Mesodermal cell (in vitro differentiated cells): ENCODE data around the gene TIGD3.

Experiments used
- H3K27ac ChIP-seq: 2 replicates; pipeline ENCODE4 v1.7.0; 2013; ENCODE audit warnings: mild to moderate bottlenecking, low read depth, low read length, moderate library complexity; ENCODE audit not compliant: severe bottlenecking
- H3K36me3 ChIP-seq: 2 replicates; pipeline ENCODE4 v1.7.1; 2013; ENCODE audit warnings: mild to moderate bottlenecking, low read length, moderate library complexity; ENCODE audit not compliant: control insufficient read depth, insufficient read depth
- H3K4me1 ChIP-seq: one replicate; pipeline ENCODE4 v1.7.1; 2013; ENCODE audit warnings: mild to moderate bottlenecking, low read length; ENCODE audit not compliant: insufficient read depth, control insufficient read depth, poor library complexity, severe bottlenecking
- H3K4me3 ChIP-seq: 2 replicates; pipeline ENCODE4 v1.7.0; 2013; ENCODE audit warnings: low read length, control low read depth, mild to moderate bottlenecking; ENCODE audit not compliant: insufficient read depth, poor library complexity, severe bottlenecking; ENCODE audit errors: extremely low read depth
- H3K9me3 ChIP-seq: 2 replicates; pipeline ENCODE4 v1.7.1; 2013; ENCODE audit warnings: mild to moderate bottlenecking, low read length, moderate library complexity; ENCODE audit not compliant: control insufficient read depth
- WGBS, 2 experiments: methylation state at CpG; one replicate each; pipeline ENCODE4 v1.1.5; 2013; ENCODE audit warnings: missing lambda C conversion rate in 2 of 2; ENCODE audit not compliant: insufficient coverage in 2 of 2; 5-methylcytosine and 5-hydroxymethylcytosine counted together

TIGD3 gene

DNA sequence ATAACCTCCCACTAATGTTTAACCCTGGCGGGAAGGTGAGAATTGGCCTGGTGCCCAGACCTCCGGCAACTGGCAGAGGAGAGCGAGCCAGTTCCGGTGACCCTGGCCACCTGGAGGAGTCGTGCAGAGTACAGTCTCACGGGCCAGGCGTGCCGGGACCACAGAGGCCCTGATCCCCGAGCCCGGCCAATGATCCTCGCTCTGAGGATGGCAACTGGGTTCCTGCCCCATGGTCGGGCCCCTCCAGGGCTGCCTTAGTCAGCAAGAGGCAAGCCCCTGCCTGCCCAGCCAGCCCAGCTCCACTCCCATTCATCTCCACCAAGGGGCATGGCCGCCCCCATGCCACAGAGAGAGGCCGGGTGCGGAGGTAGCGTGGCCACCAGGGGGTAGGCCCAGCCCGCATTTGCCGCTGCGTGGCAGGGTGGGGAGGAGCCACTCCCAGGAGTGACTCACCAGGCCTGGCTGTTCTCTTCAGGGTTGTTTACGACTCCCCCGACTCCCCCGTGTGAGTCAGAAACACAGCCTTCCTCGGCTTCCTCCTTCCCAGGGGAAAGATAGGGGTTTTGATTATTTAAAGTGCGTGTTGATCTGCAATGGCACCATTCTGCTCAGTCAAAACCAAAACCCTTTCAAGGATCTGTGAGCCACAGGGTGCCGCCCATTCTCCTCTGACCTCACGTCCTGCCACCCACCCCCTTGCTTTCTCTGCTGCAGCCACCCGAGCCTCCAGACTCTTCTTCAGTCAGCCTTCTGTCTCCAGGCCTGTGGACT lies 27.7 kb downstream of the TIGD3 start, which contains the start of gene SLC25A45:
SLC25A45 (minus strand) TSS at position 614 of the 771 bp plus-strand sequence. CDS start 695 bp downstream, outside the sequence.
- Histone ChIP-seq H3K9me3 (no peaks in the 10 kb centered on the region), H3K4me3 (peak within 1 kb of the TSS; percentile 21), H3K4me1 (peaks cover 39% of the 10 kb centered on the region), H3K27ac (peak within 1 kb of the TSS; percentile 99), H3K36me3 (no peaks in the 10 kb centered on the region)
- 19 to 21% methylated on average over 17 to 23 of the region's 27 CpGs for WGBS, 2 experiments

DNA sequence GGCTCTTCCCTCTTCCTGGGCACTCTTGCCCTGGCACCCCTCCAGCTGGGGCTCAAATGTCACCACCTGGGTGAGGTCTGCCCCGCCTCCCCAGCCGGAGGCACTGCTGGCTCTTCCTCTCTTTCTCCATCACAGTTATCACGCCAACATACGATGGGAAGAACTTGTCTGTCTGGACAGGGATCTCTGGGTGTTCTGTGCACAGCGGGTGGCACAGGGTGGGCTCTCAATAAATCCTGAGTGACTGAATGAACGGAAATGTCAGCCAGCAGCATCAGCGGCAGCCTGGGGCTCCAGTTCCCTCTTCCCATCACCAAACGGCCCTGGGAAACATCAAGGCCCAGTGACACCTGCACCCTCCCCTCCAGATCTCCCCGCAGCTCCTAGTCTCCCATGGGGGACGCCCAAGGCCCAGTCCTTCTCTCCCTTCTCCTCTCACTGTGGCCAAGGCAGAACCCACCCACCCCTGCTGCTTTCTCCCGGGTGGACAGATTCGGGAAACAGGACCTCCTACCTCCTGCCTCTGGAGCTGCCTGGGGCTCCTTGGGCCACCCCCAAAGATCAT lies 28.3 kb downstream of the TIGD3 start:
- Histone ChIP-seq H3K27ac (peak overlapping the region; percentile 99), H3K4me3 (peak overlapping the region; percentile 21), H3K4me1 (peaks cover 36% of the 10 kb centered on the region), H3K9me3 (no peaks in the 10 kb centered on the region), H3K36me3 (peaks cover 1% of the 10 kb centered on the region)
- WGBS, 2 experiments = 79 to 84% methylated on average over 8 to 11 of the region's 12 CpGs

DNA sequence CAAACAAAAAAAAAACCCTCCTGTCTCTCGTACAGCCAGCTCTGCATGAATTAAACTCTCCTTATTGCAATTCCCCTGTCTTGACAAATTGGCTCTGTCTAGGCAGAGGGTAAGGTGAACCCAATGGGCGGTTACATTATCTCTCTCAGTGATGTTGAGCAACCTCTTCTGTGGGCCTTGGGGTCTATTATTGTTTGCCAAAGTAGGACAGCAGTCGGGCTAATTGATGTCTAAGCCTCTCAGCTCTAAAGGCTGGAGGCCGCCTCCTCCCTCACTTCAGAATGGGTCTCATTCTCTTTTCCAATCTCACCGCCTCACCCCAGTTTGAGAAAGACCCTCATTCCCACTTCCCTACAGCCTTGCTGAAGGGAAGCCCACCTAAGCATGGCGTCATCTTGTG lies 29.2 kb downstream of the TIGD3 start:
- WGBS, 2 experiments = 90 to 100% methylated on average over 4 to 5 of the region's 6 CpGs
- Histone ChIP-seq H3K27ac (peak overlapping the region; percentile 99), H3K36me3 (peaks cover 10% of the 10 kb centered on the region)

DNA sequence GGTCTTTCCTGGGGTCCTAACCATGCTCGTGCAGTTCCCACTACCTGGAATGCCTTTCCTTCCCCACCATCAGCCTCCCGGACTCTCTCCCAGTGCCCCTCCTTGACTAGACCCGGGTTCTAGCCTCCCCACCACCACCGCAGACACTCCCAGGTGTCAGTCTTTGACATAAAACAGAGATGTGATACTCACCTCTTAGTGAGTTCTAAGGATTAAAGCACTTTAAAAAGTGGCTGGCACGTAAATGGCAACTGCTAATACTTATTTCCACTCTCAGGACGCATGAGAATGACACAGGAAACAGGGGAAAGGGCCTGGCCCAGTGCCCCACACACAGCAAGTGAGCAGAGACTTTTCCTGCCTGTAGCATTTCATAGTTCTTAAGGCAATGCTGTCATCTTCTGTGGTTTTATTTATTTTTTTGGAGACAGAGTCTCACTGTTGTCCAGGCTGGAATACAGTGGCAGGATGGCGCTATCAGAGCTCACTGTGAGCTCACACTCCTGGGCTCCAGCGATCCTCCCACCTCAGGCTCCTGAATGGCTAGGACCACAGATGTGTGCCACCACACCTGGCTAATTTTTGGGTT lies 29.8 kb downstream of the TIGD3 start:
- 87 to 88% methylated on average over 7 to 8 of the region's 8 CpGs for WGBS, 2 experiments
- no peaks in the 10 kb centered on the region for H3K9me3 ChIP-seq
- peaks cover 41% of the 10 kb centered on the region for H3K4me1 ChIP-seq
- H3K36me3 ChIP-seq = peaks cover 17% of the 10 kb centered on the region
- H3K27ac ChIP-seq = peak overlapping the region; percentile 99
- H3K4me3 ChIP-seq = no peak overlapping the region

More for the DNA sequence above, 29.2 kb downstream of the TIGD3 start:
- H3K9me3 ChIP-seq = no peaks in the 10 kb centered on the region
- no peak overlapping the region for H3K4me3 ChIP-seq
- H3K4me1 ChIP-seq = peaks cover 36% of the 10 kb centered on the region

DNA sequence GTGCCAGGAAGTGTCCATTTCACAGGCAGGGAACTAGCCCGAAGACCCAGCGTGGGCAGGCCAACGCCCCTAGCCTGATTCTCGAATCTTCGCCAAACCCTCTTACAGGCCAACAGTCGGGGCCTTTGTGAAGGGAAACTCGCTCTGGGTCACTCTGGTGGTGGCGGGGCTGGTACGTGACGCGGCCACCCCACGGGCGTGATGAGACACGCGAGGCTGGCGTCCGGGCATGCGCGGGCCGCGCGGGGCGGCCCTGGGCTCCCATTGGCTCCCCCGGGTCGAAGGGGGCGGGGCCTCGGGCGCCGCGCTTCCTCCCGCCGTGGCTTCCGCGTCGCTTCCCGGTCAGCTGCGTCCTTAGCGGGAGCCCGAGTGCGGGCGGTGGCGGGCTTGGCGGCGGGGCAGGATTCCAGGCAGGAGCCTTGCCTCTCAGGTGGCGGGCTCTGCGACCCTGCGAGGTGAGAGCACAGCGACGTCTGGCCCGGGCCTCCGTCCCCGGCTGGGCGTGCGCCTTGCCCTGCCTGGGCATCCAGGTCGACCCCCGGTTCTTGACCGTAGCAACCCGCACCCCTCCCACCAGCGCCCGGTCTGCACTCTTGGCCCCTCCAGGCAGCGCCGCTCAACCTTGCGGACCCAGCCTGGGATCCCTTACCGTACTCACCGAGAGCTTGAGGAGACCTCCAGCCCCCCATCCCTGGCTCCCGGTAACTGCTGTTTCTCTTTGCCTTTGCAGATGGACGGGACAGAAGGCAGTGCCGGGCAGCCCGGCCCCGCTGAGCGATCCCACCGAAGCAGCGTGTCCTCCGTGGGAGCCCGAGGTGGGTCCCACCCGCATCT lies 32.0 kb downstream of the TIGD3 start, which contains the start of gene FRMD8:
FRMD8 (plus strand) TSS at position 331 of the 834 bp plus-strand sequence; CDS start at position 731, 400 bp downstream.
- Histone ChIP-seq H3K4me1 (peaks cover 58% of the 10 kb centered on the region), H3K27ac (peak within 1 kb of the TSS; percentile 99), H3K9me3 (no peaks in the 10 kb centered on the region), H3K36me3 (peaks cover 31% of the 10 kb centered on the region), H3K4me3 (peak within 1 kb of the TSS; percentile 86)
- WGBS, 2 experiments = 9 to 11% methylated on average over 55 to 63 of the region's 76 CpGs

DNA sequence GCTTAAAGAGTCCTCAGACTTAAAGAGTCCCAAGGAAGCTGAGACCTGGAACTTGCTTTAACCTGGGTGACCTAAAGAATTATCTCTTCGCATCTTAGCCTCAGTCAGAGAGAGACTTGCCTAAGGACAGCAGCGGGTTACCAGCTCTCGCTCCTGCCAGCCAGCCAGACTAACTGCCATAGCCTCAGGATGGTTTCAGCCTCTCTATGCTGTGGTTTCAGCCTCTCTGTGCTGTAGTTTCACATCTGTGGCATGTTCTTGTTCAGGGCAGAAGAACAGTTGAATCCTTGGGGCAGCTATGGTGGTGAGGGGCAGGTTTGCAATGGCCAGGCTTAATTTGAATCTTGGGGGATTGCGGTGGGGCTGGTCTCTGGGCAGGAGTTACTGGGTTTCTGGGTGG lies 34.2 kb downstream of the TIGD3 start:
- no peaks in the 10 kb centered on the region for H3K9me3 ChIP-seq
- WGBS, 2 experiments = 92 to 96% methylated on average over 4 of the region's 4 CpGs
- H3K4me1 ChIP-seq = peaks cover 55% of the 10 kb centered on the region
- H3K27ac ChIP-seq = peak overlapping the region; percentile 10
- peaks cover 53% of the 10 kb centered on the region for H3K36me3 ChIP-seq
- H3K4me3 ChIP-seq = peak overlapping the region; percentile 86

DNA sequence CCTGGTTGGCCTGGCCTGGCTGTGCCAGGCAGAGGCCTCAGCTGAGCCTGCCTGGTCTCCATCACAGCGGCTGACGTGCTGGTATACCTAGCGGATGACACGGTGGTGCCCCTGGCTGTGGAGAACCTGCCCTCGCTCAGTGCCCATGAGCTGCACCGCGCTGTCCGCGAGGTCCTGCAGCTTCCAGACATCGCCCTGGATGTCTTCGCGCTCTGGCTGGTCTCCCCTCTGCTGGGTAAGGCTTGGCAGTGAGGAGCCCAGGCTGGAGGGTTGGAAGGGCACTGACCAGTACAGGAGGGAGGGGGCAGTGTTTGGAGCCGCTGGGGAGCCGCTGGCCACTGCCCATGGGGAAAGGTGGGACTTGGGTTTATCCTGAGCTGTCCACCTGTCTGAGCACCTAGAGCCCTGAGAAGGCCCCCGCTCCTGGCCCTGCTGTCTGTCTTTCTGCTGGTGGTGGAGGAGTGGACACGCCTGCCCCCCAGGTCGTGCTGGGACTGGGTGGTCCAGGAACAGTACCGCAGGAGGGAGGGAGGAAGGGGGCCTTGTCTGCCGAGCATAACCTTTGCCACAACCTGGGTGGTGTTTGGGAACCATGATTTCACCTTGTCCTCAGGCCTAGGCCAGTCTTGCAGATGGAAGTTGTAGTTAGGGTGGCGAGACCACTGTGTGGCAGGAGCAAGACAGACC lies 34.9 kb downstream of the TIGD3 start:
- H3K36me3 ChIP-seq = peaks cover 60% of the 10 kb centered on the region
- H3K27ac ChIP-seq = peak overlapping the region; percentile 81
- peaks cover 48% of the 10 kb centered on the region for H3K4me1 ChIP-seq
- WGBS, 2 experiments = 94% methylated on average over 18 to 20 of the region's 20 CpGs
- no peaks in the 10 kb centered on the region for H3K9me3 ChIP-seq
- peak overlapping the region; percentile 86 for H3K4me3 ChIP-seq

DNA sequence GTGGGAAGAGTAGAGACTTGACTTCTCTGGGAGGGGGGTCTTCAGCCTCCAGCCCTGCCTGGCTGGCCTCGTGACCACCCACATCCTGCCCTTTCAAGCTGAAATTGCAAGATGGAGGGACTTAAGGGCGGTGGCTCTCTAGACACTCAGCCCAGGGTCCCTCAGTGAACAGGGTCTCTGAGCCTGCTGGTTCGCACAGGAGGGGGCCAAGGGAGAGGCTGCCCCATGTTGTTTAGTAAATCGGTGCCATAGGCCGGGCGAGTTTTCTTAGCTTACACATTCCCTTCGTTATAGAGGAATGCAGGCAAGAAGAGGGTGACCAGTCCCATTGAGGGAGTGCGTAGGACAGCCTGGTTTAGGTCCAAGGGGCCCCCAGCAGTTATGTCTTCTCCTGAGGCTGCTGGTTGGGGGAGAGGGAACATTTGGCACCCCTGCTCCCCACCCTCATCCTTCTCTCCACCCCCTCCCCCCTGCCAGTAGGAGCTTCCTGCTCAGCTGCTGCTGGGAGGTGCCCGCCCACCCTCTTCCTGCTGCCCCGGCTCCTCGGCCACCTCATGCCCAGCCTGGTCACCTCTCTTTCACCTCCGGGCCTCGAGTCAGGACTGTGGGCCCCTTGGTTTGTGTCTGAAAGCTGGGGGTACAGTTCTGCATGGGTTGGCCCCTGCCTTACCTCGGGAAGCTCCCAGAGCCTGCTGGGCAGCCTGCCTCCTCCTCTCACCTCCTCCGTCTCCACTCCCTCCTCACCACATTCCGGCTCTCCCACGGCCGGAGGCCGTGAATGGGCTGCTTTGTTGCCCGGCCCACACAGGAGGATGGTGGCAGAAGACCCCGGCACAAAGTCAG lies 35.8 kb downstream of the TIGD3 start:
- Histone ChIP-seq H3K27ac (peak overlapping the region; percentile 81), H3K9me3 (no peaks in the 10 kb centered on the region), H3K4me1 (peaks cover 45% of the 10 kb centered on the region), H3K4me3 (peak overlapping the region; percentile 86), H3K36me3 (peaks cover 68% of the 10 kb centered on the region)
- 67 to 68% methylated on average over 10 of the region's 21 CpGs for WGBS, 2 experiments

DNA sequence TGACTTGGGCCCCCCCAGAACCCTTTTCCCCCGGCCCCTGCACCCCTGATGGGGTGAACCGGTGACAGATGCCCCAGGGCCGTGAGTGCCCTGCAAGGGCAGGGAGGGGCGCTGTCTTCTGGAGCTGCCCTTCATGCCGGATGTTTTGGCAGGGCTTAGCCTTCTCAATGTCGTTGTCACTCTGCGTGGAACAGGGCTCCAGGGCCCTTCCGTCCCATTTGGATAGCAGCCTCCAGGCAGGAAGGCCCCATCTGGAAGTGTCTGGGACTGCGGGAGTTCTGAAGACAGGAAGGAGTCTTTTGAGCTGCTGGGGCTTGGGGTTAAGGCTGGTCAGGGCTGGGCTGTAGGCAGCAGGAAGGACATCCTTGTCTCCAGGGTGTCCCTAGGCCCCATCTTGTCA lies 36.4 kb downstream of the TIGD3 start:
- WGBS, 2 experiments = 55 to 62% methylated on average over 4 to 8 of the region's 9 CpGs

More for the DNA sequence above, 36.4 kb downstream of the TIGD3 start:
- H3K4me1 ChIP-seq = peaks cover 41% of the 10 kb centered on the region
- no peak overlapping the region for H3K4me3 ChIP-seq
- no peaks in the 10 kb centered on the region for H3K9me3 ChIP-seq
- H3K27ac ChIP-seq = peak overlapping the region; percentile 81
- peaks cover 74% of the 10 kb centered on the region for H3K36me3 ChIP-seq
